Vagina (tissue), 2 donors: ENCODE results near the gene ASB6.

Experiments
- CTCF ChIP-seq, 3 experiments: fragments of 450-650 bp in 2 of 3; fragments of 200-600 bp in 1 of 3; sonication (generic) in 1 of 3; IDR thresholded peaks; one replicate each; pipeline ENCODE4 v1.5.1; 2017 to 2019; ENCODE audit warnings: antibody characterized with exemption in 3 of 3, mild to moderate bottlenecking in 2 of 3, moderate library complexity in 2 of 3
- POLR2A ChIP-seq, 2 donors: fragments of 450-650 bp; IDR thresholded peaks; one replicate each; pipeline ENCODE4 v1.6.1; 2017; ENCODE audit warnings: antibody characterized with exemption in 2 of 2, mild to moderate bottlenecking in 2 of 2, moderate library complexity in 2 of 2

GRCh38 chr9:129648764-129649115 is 6.8 kb upstream of the ASB6 start:
- TF ChIP-seq CTCF (IDR thresholded peaks at IDR 0.05), result no peak
- no peak for TF ChIP-seq POLR2A (IDR thresholded peaks at IDR 0.05)
